Measurements from ENCODE around the gene COQ3.

GRCh38 chr6:99338188-99338587 is 55.8 kb downstream of the COQ3 start:
- TF ChIP-seq, protein P1, sequence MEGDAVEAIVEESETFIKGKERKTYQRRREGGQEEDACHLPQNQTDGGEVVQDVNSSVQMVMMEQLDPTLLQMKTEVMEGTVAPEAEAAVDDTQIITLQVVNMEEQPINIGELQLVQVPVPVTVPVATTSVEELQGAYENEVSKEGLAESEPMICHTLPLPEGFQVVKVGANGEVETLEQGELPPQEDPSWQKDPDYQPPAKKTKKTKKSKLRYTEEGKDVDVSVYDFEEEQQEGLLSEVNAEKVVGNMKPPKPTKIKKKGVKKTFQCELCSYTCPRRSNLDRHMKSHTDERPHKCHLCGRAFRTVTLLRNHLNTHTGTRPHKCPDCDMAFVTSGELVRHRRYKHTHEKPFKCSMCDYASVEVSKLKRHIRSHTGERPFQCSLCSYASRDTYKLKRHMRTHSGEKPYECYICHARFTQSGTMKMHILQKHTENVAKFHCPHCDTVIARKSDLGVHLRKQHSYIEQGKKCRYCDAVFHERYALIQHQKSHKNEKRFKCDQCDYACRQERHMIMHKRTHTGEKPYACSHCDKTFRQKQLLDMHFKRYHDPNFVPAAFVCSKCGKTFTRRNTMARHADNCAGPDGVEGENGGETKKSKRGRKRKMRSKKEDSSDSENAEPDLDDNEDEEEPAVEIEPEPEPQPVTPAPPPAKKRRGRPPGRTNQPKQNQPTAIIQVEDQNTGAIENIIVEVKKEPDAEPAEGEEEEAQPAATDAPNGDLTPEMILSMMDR (conservative IDR thresholded peaks at IDR 0.05): no peak
- no peak for TF ChIP-seq EZH2 (IDR thresholded peaks at IDR 0.05; ENCODE audit: low read depth)

All from PC-9 (cell line).